CD8-positive, alpha-beta memory T cell (primary cell): ENCODE measurements around the gene ARHGAP4. TPM values are rescaled to one million over a fixed set of nuclear protein-coding genes. Genes with fewer than 3 reads are reported as not detected.

Experiments
- CTCF ChIA-PET: fragments of 350-600 bp; sonication (Branson Sonifier 250); formaldehyde crosslinking; loops from one replicate; lab custom pipeline; 2021; ENCODE audit warnings: antibody characterized with exemption; lab: Charles Lee
- POLR2A ChIA-PET: fragments of 350-600 bp; sonication (Branson Sonifier 250); formaldehyde crosslinking; loops from one replicate; lab custom pipeline; 2021; ENCODE audit warnings: antibody characterized with exemption; lab: Charles Lee
- DNase-seq, 5 donors: peaks; one replicate each; pipeline versions ENCODE4 v3.0.0 to v3.0.0-alpha.2; 2020 to 2022; ENCODE audit warnings: mixed read lengths in 1 of 5
- H3K27ac ChIP-seq: one replicate; pipeline ENCODE4 v1.7.0; 2013; ENCODE audit warnings: low read depth, mild to moderate bottlenecking, low read length, moderate library complexity
- H3K27me3 ChIP-seq: 2 replicates; pipeline ENCODE4 v1.7.0; 2013; ENCODE audit warnings: low read length, mild to moderate bottlenecking; ENCODE audit not compliant: insufficient read depth, poor library complexity, severe bottlenecking
- H3K36me3 ChIP-seq: 2 replicates; pipeline ENCODE4 v1.7.0; 2013; ENCODE audit warnings: mild to moderate bottlenecking, low read length, moderate library complexity; ENCODE audit not compliant: insufficient read depth
- H3K4me1 ChIP-seq: 2 replicates; pipeline ENCODE4 v1.7.0; 2013; ENCODE audit warnings: mild to moderate bottlenecking, low read length, moderate library complexity; ENCODE audit not compliant: insufficient read depth
- H3K4me3 ChIP-seq: 2 replicates; pipeline ENCODE4 v1.7.0; 2013; ENCODE audit warnings: mild to moderate bottlenecking, low read length
- H3K9me3 ChIP-seq: 2 replicates; pipeline ENCODE4 v1.7.0; 2013; ENCODE audit warnings: mild to moderate bottlenecking, low read length
- H3K27ac Mint-ChIP-seq, 8 donors: one replicate each; pipeline ENCODE4 v1.8.0; 2020 to 2021; ENCODE audit warnings: mixed read lengths in 8 of 8, mild to moderate bottlenecking in 6 of 8, inconsistent platforms in 3 of 8, moderate library complexity in 3 of 8
- H3K27me3 Mint-ChIP-seq, 2 donors: one replicate each; pipeline ENCODE4 v1.8.0; 2020 to 2021; ENCODE audit warnings: mixed read lengths in 2 of 2, mild to moderate bottlenecking in 1 of 2, moderate library complexity in 1 of 2
- H3K36me3 Mint-ChIP-seq, 3 donors: one replicate each; pipeline ENCODE4 v1.8.0; 2020 to 2021; ENCODE audit warnings: mixed read lengths in 3 of 3, inconsistent platforms in 1 of 3, mild to moderate bottlenecking in 1 of 3
- H3K4me1 Mint-ChIP-seq, 3 donors: one replicate each; pipeline ENCODE4 v1.8.0; 2020 to 2021; ENCODE audit warnings: mixed read lengths in 3 of 3, inconsistent platforms in 1 of 3, mild to moderate bottlenecking in 1 of 3
- H3K4me3 Mint-ChIP-seq, 7 donors: one replicate each; pipeline ENCODE4 v1.8.0; 2020 to 2021; ENCODE audit warnings: mixed read lengths in 7 of 7, mild to moderate bottlenecking in 6 of 7, moderate library complexity in 4 of 7, inconsistent platforms in 2 of 7
- H3K9me3 Mint-ChIP-seq, 5 donors: one replicate each; pipeline ENCODE4 v1.8.0; 2020 to 2022; ENCODE audit warnings: mixed read lengths in 5 of 5, mild to moderate bottlenecking in 3 of 5, moderate library complexity in 2 of 5, inconsistent platforms in 1 of 5
- polyA plus RNA-seq: library from polyadenylated mRNA; unstranded; fragments of 300-500 nt; fragmentation: Illumina TruSeq; gene quantifications from one replicate; pipeline ENCODE4 v1.2.3, GENCODE V29; 2021
- total RNA-seq, 2 experiments: library from RNA; stranded (reverse); gene quantifications; one replicate each; pipeline ENCODE4 v1.2.3, GENCODE V29; 2021

ARHGAP4 gene
- 100 to 1,000 TPM; 124 to 133 TPM for total RNA-seq
- 116 TPM for polyA plus RNA-seq

- Histone ChIP-seq H3K27ac (peak within 1 kb of the TSS; percentile 91), H3K4me3 (peak within 1 kb of the TSS; percentile 86), H3K27me3 (no peaks in the 10 kb centered on the region), H3K9me3 (no peaks in the 10 kb centered on the region), H3K36me3 (no peaks in the 10 kb centered on the region), H3K4me1 (peaks cover 21% of the 10 kb centered on the region)
- H3K4me1 Mint-ChIP-seq: peaks cover 51 to 68% (median 53%) of the 10 kb centered on the region in 3 donors
- H3K27me3 Mint-ChIP-seq: no peaks in the 10 kb centered on the region
- H3K27ac Mint-ChIP-seq: peak within 1 kb of the TSS; percentile 91 to 100 (median 99)
- peak within 1 kb of the TSS; percentile 89 to 96 (median 92) for H3K4me3 Mint-ChIP-seq
- POLR2A ChIA-PET: interaction anchor here (0.9 to 3.4 kb wide), 14 partner anchors 10 to 564 kb away, joined by 3 to 27 read pairs (median 5); partner anchors contain the start of genes HCFC1, IDH3G, NAA10 and SSR4
- peaks cover 0 to 24% (median 0%) of the 10 kb centered on the region in 3 donors for H3K36me3 Mint-ChIP-seq
- peaks cover 0 to 3% (median 0%) of the 10 kb centered on the region in 5 donors for H3K9me3 Mint-ChIP-seq
- peak; percentile 34 to 64 (median 47) for DNase-seq
- CTCF ChIA-PET: interaction anchor here (0.9 to 10.5 kb wide), 10 partner anchors 8 to 443 kb away, joined by 3 to 230 read pairs (median 3); partner anchors contain the start of genes HCFC1, IDH3G, RENBP and SSR4
Measured at GRCh38 chrX:153925739-153926551, at the start of gene ARHGAP4. Gene ARHGAP4, minus strand, starts transcription at chrX:153926264. Its CDS starts 62 bp downstream, at chrX:153926202.

DNA sequence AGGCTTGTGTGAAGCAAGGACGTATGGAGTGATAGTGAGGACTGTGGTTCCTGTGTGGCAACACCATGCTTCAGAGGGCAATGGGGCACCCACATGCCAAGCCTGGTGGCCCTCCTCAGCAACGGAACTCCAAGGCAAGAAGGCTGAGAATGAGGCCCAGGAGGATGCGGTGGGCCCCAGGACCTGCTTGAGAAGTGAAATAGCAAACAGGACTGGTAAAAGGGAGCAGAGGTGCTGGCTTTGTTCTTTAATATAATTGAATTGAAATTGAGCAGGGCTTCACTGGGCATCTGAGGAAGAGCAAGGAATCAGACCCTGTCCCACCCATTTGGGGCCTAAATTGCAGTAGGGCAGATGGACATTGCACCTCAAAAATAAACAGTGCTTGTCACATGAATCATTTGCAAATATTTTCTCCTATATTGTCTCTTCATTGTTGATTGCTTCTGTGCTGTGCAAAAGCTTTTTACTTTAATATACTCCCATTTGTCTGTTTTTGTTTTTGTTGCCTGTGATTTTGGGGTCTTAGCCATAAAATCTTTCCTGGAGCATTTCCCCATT is 48.7 kb upstream of the ARHGAP4 start:
- peak overlapping the region; percentile 73 to 98 (median 92) for H3K27ac Mint-ChIP-seq
- peak overlapping the region in 4 of 7 donors; percentile 44 to 94 (median 60) for H3K4me3 Mint-ChIP-seq
- peaks cover 0 to 9% of the 10 kb centered on the region in 2 donors for H3K27me3 Mint-ChIP-seq
- H3K27ac ChIP-seq: peak overlapping the region; percentile 80
- no peaks in the 10 kb centered on the region for H3K36me3 ChIP-seq
- CTCF ChIA-PET: no interaction called here
- peaks cover 13% of the 10 kb centered on the region for H3K4me1 ChIP-seq
- no peak for DNase-seq
- no peaks in the 10 kb centered on the region for H3K9me3 ChIP-seq
- no peaks in the 10 kb centered on the region for H3K27me3 ChIP-seq
- no peak overlapping the region for H3K4me3 ChIP-seq
- H3K4me1 Mint-ChIP-seq: peaks cover 19 to 27% (median 25%) of the 10 kb centered on the region in 3 donors
- POLR2A ChIA-PET: interaction anchor here (1.5 kb wide), 1 partner anchor 10 kb away, joined by 4 read pairs; no protein-coding TSS in a partner anchor
- peaks cover 0 to 2% (median 0%) of the 10 kb centered on the region in 5 donors for H3K9me3 Mint-ChIP-seq
- H3K36me3 Mint-ChIP-seq: peaks cover 0 to 8% (median 0%) of the 10 kb centered on the region in 3 donors

- peaks cover 0 to 2% (median 0%) of the 10 kb centered on the region in 5 donors for H3K9me3 Mint-ChIP-seq
- H3K36me3 ChIP-seq: no peaks in the 10 kb centered on the region
- ChIA-PET POLR2A (interaction anchor here (0.6 to 1.5 kb wide), 2 partner anchors 11 to 95 kb away, joined by 4 to 12 read pairs; no protein-coding TSS in a partner anchor), CTCF (interaction anchor here (1.3 kb wide), 1 partner anchor 22 kb away, joined by 3 read pairs; no protein-coding TSS in a partner anchor)
- peak overlapping the region; percentile 80 for H3K27ac ChIP-seq
- peak overlapping the region; percentile 73 to 98 (median 92) for H3K27ac Mint-ChIP-seq
- H3K4me1 ChIP-seq: peaks cover 13% of the 10 kb centered on the region
- peak overlapping the region; percentile 65 for H3K4me3 ChIP-seq
- H3K27me3 Mint-ChIP-seq: peaks cover 0 to 9% of the 10 kb centered on the region in 2 donors
- H3K9me3 ChIP-seq: no peaks in the 10 kb centered on the region
- no peak for DNase-seq
- peaks cover 23 to 27% (median 25%) of the 10 kb centered on the region in 3 donors for H3K4me1 Mint-ChIP-seq
- H3K4me3 Mint-ChIP-seq: peak overlapping the region in 6 of 7 donors; percentile 8 to 94 (median 68)
- H3K36me3 Mint-ChIP-seq: peaks cover 0 to 11% (median 0%) of the 10 kb centered on the region in 3 donors
- no peaks in the 10 kb centered on the region for H3K27me3 ChIP-seq
Measured at GRCh38 chrX:153974003-153974725, 48.1 kb upstream of the ARHGAP4 start.

GRCh38 chrX:153973127-153974002 is 47.3 kb upstream of the ARHGAP4 start:
- Histone ChIP-seq H3K27ac (peak overlapping the region; percentile 80), H3K9me3 (no peaks in the 10 kb centered on the region), H3K36me3 (no peaks in the 10 kb centered on the region), H3K4me1 (peaks cover 16% of the 10 kb centered on the region), H3K4me3 (peak overlapping the region; percentile 65), H3K27me3 (no peaks in the 10 kb centered on the region)
- no peak for DNase-seq
- Mint-ChIP-seq H3K27ac (peak overlapping the region; percentile 84 to 98 (median 94)), H3K9me3 (peaks cover 0 to 2% (median 0%) of the 10 kb centered on the region in 5 donors), H3K4me3 (peak overlapping the region; percentile 85 to 94 (median 91)), H3K36me3 (peaks cover 0 to 11% (median 0%) of the 10 kb centered on the region in 3 donors), H3K4me1 (peaks cover 25 to 29% (median 28%) of the 10 kb centered on the region in 3 donors), H3K27me3 (peaks cover 0 to 9% of the 10 kb centered on the region in 2 donors)
- CTCF ChIA-PET: interaction anchor here (1.3 kb wide), 1 partner anchor 23 kb away, joined by 3 read pairs; no protein-coding TSS in a partner anchor
- POLR2A ChIA-PET: interaction anchor here (0.8 to 3.7 kb wide), 3 partner anchors 12 to 425 kb away, joined by 4 to 27 read pairs (median 4); partner anchors contain the start of gene RPL10

GRCh38 chrX:153972368-153973126 is 46.5 kb upstream of the ARHGAP4 start, which contains the start of gene TMEM187:
Gene TMEM187, plus strand, starts transcription at chrX:153972754. Its CDS starts 9,309 bp downstream, at chrX:153982063.
- ChIA-PET POLR2A (interaction anchor here (0.6 to 3.7 kb wide), 5 partner anchors 9 to 426 kb away, joined by 3 to 27 read pairs (median 4); partner anchors contain the start of gene RPL10), CTCF (no interaction called here)
- peaks cover 0 to 10% of the 10 kb centered on the region in 2 donors for H3K27me3 Mint-ChIP-seq
- Histone ChIP-seq H3K36me3 (no peaks in the 10 kb centered on the region), H3K27me3 (no peaks in the 10 kb centered on the region), H3K27ac (peak within 1 kb of the TSS; percentile 94), H3K4me1 (peaks cover 24% of the 10 kb centered on the region), H3K9me3 (no peaks in the 10 kb centered on the region), H3K4me3 (peak within 1 kb of the TSS; percentile 93)
- H3K4me3 Mint-ChIP-seq: peak within 1 kb of the TSS; percentile 95 to 100 (median 100)
- H3K4me1 Mint-ChIP-seq: peaks cover 33 to 37% (median 36%) of the 10 kb centered on the region in 3 donors
- H3K27ac Mint-ChIP-seq: peak within 1 kb of the TSS; percentile 98 to 100 (median 100)
- H3K9me3 Mint-ChIP-seq: peaks cover 0 to 2% (median 0%) of the 10 kb centered on the region in 5 donors
- peak; percentile 80 to 92 (median 90) for DNase-seq
- peaks cover 0 to 14% (median 0%) of the 10 kb centered on the region in 3 donors for H3K36me3 Mint-ChIP-seq
